Measurements from ENCODE around the gene LILRB3.
"Not testable (repeated sequence)": the region's sequence is repeated elsewhere in the genome, so short reads cannot be mapped to it uniquely, and the experiment has no call there.

The LILRB3 gene

GRCh38 chr19:54218960-54219661, 3.7 kb downstream of the LILRB3 start:
- no peak overlapping the region for H3K4me3 ChIP-seq (replicated peaks in 1 of 2; ENCODE audit: low read depth in 2 of 2, low read length in 2 of 2)
- no peak for DNase-seq (ENCODE audit: low read depth in 2 of 2)
- TF ChIP-seq CTCF (IDR thresholded peaks at IDR 0.05; ENCODE audit: low read depth, low read length): no peak

DNA sequence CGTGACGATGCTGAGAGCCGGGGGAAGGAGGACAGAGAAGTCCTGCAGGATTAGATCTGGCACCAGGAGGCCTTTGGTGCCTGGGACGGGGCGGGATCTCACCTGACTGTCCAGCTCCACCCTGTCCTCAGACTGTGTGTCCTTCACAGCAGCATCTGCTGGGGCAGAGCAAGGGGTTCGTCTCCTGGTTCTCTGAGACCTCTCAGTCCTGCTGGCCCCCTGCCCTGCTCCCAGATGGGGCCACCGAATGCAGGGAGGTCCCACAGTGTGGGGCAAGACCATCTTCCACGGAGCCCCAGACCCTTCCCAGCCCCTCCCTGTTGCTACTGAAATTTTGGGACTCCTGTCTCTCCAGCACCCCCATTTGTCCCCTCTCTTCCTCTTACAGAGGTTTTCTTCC, 4.5 kb downstream of the LILRB3 start:
- H3K4me3 ChIP-seq (replicated peaks in 1 of 2; ENCODE audit: low read depth in 2 of 2, low read length in 2 of 2): no peak overlapping the region
- TF ChIP-seq CTCF (IDR thresholded peaks at IDR 0.05; ENCODE audit: low read depth, low read length): no peak
- no peak for DNase-seq (ENCODE audit: low read depth in 2 of 2)

- H3K4me3 ChIP-seq (replicated peaks in 1 of 2; ENCODE audit: low read depth in 2 of 2, low read length in 2 of 2): not testable (repeated sequence)
Measured at GRCh38 chr19:54217517-54218247, 5.1 kb downstream of the LILRB3 start.

GRCh38 chr19:54216869-54217268, 5.9 kb downstream of the LILRB3 start:
- no peak for TF ChIP-seq CTCF (IDR thresholded peaks at IDR 0.05; ENCODE audit: low read depth, low read length)
- DNase-seq (ENCODE audit: low read depth in 2 of 2): no peak
- no peak overlapping the region for H3K4me3 ChIP-seq (replicated peaks in 1 of 2; ENCODE audit: low read depth in 2 of 2, low read length in 2 of 2)

More at GRCh38 chr19:54217517-54218247, 5.1 kb downstream of the LILRB3 start:
- DNase-seq (ENCODE audit: low read depth in 2 of 2): not testable (repeated sequence)

GRCh38 chr19:54214734-54215133, 8.1 kb downstream of the LILRB3 start:
- not testable (repeated sequence) for DNase-seq (ENCODE audit: low read depth in 2 of 2); H3K4me3 ChIP-seq (replicated peaks in 1 of 2; ENCODE audit: low read depth in 2 of 2, low read length in 2 of 2)

DNA sequence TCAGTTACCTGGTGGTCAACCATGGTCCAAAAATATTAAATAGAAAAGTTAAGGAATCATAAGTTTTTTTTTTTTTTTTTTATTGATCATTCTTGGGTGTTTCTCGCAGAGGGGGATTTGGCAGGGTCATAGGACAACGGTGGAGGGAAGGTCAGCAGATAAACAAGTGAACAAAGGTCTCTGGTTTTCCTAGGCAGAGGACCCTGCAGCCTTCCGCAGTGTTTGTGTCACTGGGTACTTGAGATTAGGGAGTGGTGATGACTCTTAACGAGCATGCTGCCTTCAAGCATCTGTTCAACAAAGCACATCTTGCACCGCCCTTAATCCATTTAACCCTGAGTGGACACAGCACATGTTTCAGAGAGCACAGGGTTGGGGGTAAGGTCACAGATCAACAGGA, 8.6 kb downstream of the LILRB3 start:
- not testable (repeated sequence) for DNase-seq (ENCODE audit: low read depth in 2 of 2); H3K4me3 ChIP-seq (replicated peaks in 1 of 2; ENCODE audit: low read depth in 2 of 2, low read length in 2 of 2)

DNA sequence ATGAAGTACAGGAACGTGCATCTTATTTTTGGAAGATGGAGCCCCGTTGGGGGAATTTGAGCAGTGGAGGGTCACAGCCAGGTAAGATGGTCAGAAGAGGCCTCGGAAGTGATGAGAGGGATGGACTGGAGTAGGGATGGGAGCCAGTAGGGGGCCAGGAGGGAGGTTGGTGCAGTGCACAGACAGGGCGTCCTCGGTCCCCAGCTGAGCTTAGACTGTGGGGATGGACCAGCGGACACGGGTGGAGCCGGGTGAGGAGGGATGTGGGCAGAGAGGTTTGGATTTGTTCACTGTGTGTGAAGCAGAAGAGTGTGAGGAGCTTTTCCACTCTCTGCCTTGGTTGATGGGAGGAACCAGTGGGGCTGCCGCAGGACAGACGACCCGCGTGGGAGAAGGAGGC, 11.6 kb downstream of the LILRB3 start:
- no peak overlapping the region for H3K4me3 ChIP-seq (replicated peaks in 1 of 2; ENCODE audit: low read depth in 2 of 2, low read length in 2 of 2)
- no peak for TF ChIP-seq CTCF (IDR thresholded peaks at IDR 0.05; ENCODE audit: low read depth, low read length)

GRCh38 chr19:54209811-54210494, 12.9 kb downstream of the LILRB3 start:
- H3K4me3 ChIP-seq (replicated peaks in 1 of 2; ENCODE audit: low read depth in 2 of 2, low read length in 2 of 2): no peak overlapping the region
- peak; percentile 98 to 99 for DNase-seq (ENCODE audit: low read depth in 2 of 2)
- TF ChIP-seq CTCF (IDR thresholded peaks at IDR 0.05; ENCODE audit: low read depth, low read length): no peak

More for the DNA sequence above, 11.6 kb downstream of the LILRB3 start:
- DNase-seq (ENCODE audit: low read depth in 2 of 2): no peak

Measured in cardiac fibroblast (primary cell).